Measurements from ENCODE around the gene ATP2B3. TPM values are rescaled to one million over a fixed set of nuclear protein-coding genes. Genes with fewer than 3 reads are reported as not detected.

The ATP2B3 gene
- total RNA-seq, 2 donors from 2014 or later, result 0.85 TPM; not detected in 1

- no peak for DNase-seq (ENCODE audit: low spot score)
- intact Hi-C loops (cut with DNase I), result no loop called here
- no peaks in the 10 kb centered on the region for H3K36me3 ChIP-seq
- WGBS, result 98% methylated on average over 8 of the region's 30 CpGs
- H3K4me3 ChIP-seq, result no peak overlapping the region
- no peaks in the 10 kb centered on the region for H3K4me1 ChIP-seq (replicated peaks)
- H3K27ac ChIP-seq, result no peak overlapping the region
- no peaks in the 10 kb centered on the region for H3K27me3 ChIP-seq (replicated peaks; ENCODE audit: insufficient read depth)
- no peaks in the 10 kb centered on the region for H3K9me3 ChIP-seq
- TF ChIP-seq CTCF (IDR thresholded peaks at IDR 0.05) (no peak), POLR2AphosphoS5 (IDR thresholded peaks at IDR 0.05) (no peak), POLR2A (IDR thresholded peaks at IDR 0.05) (no peak)
Measured at GRCh38 chrX:153592091-153592833, 74.8 kb downstream of the ATP2B3 start.

GRCh38 chrX:153592966-153593688 lies 75.7 kb downstream of the ATP2B3 start:
- WGBS, result 76% methylated on average over 7 of the region's 12 CpGs
- TF ChIP-seq POLR2AphosphoS5 (IDR thresholded peaks at IDR 0.05), result no peak
- intact Hi-C loops (cut with DNase I), result no loop called here

GRCh38 chrX:153593811-153594500 lies 76.5 kb downstream of the ATP2B3 start:
- Histone ChIP-seq H3K27ac (no peak overlapping the region), H3K4me1 (replicated peaks) (no peaks in the 10 kb centered on the region), H3K4me3 (no peak overlapping the region), H3K9me3 (no peaks in the 10 kb centered on the region), H3K27me3 (replicated peaks; ENCODE audit: insufficient read depth) (no peaks in the 10 kb centered on the region), H3K36me3 (no peaks in the 10 kb centered on the region)
- TF ChIP-seq POLR2A (IDR thresholded peaks at IDR 0.05) (no peak), CTCF (IDR thresholded peaks at IDR 0.05) (no peak), POLR2AphosphoS5 (IDR thresholded peaks at IDR 0.05) (no peak)
- WGBS, result 89% methylated on average over 21 of the region's 22 CpGs
- DNase-seq (ENCODE audit: low spot score), result no peak
- intact Hi-C loops (cut with DNase I), result no loop called here

More at GRCh38 chrX:153592966-153593688, 75.7 kb downstream of the ATP2B3 start:
- Histone ChIP-seq H3K4me3 (no peak overlapping the region), H3K4me1 (replicated peaks) (no peaks in the 10 kb centered on the region), H3K9me3 (no peaks in the 10 kb centered on the region), H3K27me3 (replicated peaks; ENCODE audit: insufficient read depth) (no peaks in the 10 kb centered on the region), H3K36me3 (no peaks in the 10 kb centered on the region), H3K27ac (no peak overlapping the region)
- DNase-seq (ENCODE audit: low spot score), result no peak

GRCh38 chrX:153595387-153595786 lies 77.9 kb downstream of the ATP2B3 start:
- Histone ChIP-seq H3K4me1 (replicated peaks) (no peaks in the 10 kb centered on the region), H3K36me3 (no peaks in the 10 kb centered on the region), H3K27ac (no peak overlapping the region), H3K9me3 (no peaks in the 10 kb centered on the region), H3K27me3 (replicated peaks; ENCODE audit: insufficient read depth) (no peaks in the 10 kb centered on the region), H3K4me3 (no peak overlapping the region)
- WGBS, result 85% methylated on average over 11 of the region's 11 CpGs
- TF ChIP-seq POLR2AphosphoS5 (IDR thresholded peaks at IDR 0.05) (no peak), CTCF (IDR thresholded peaks at IDR 0.05) (no peak), POLR2A (IDR thresholded peaks at IDR 0.05) (no peak)
- DNase-seq (ENCODE audit: low spot score), result no peak
- intact Hi-C loops (cut with DNase I), result no loop called here
